Fibroblast of skin of scalp (primary cell): ENCODE measurements around the gene MTUS2.
"Not testable (repeated sequence)": the region's sequence is repeated elsewhere in the genome, so short reads cannot be mapped to it uniquely, and the experiment has no call there.

Experiments
- DNase-seq: peaks from one replicate; pipeline ENCODE4 v3.0.0-alpha.2; 2013

MTUS2 gene

DNA sequence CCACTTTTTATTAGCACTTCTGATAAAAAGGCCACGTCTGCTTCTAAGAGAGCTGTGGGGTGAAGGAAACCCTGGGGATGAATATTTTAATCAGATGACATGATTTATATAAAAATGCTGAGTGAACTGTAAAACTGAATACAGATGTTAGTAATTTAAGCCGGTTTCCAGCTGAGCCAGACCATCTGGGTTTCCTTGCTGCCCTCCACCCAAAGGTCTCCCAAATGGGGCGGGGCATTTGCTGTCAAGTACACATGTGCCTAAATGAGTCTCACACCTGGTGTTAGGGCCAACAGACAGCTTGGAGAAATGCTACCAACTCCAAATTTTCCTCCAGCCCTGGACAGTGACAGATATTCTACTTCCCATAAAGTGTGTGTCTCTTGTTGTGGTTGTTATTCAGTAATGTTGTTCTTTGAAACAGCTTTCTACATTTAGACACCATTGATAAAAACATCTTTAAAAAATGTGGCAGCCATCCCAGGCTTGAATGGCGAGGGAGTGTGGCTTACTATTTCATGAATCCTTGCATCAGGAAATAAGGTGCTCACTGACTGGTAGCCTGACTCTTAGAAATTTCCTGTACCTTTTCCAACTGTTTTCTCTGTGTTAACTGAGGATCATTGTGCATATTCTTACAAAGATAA is 350.4 kb downstream of the MTUS2 start:
- no peak for DNase-seq

DNA sequence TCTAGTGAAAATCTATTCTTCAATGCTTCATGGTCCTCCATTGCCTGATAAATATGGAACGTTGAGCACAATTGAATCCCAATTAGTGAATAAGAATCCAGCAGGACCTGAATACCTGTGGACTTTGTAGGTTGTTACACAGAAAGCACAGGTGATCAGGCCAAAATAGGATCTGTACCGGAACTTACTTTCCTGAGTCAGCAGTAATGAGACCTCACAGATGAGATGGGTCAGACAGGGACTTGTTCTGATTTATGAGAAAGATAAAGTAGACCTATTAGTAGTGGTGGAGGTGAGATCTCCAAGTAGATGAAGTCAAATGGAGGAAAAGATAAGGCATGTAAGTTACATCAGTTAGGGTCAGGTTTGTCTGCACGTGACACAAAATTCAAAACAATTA is 351.1 kb downstream of the MTUS2 start:
- DNase-seq, result no peak

DNA sequence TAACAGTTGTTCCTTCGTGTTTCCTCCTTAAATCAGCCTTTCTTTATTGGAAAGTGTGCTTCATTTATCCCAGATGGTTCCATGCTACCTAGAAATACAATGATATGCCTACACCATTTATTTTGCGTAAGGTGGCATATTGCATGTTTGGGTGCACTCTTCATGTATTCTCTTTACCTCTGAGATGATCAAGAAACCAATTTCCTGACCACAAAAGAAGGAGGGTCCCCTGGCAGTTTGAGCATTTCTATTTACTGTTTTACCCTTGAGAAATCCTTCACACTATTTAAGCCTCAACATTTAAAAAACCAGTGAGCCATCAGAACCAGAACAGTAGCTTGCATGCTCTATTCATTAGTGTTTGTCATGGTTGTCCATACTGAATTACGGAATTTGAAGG is 354.0 kb downstream of the MTUS2 start:
- no peak for DNase-seq

- no peak for DNase-seq
Observed at GRCh38 chr13:29175250-29175873, 355.2 kb downstream of the MTUS2 start.

GRCh38 chr13:29180055-29180454 is 359.9 kb downstream of the MTUS2 start:
- DNase-seq, result no peak

DNA sequence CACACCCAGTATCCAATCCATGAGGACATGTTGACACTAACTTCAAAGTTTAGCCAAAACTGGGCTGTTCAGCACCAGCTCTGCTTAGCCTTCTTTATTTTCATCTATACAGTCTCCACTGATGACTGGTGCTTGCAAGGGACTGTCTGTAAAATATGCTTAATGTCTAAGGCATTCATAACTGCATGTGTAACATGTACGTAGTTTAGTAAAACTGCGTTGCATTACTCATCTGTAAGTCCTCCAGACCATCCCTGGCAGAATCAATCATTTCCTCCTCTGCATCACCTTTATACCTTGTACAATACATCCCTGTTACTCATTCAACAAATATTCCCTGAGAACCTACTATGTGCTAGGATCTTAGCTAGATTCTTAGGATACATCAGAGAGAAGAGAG is 362.1 kb downstream of the MTUS2 start:
- DNase-seq, result no peak

- DNase-seq, result no peak
Observed at GRCh38 chr13:29185926-29186325, 365.8 kb downstream of the MTUS2 start.

GRCh38 chr13:29187584-29187983 is 367.4 kb downstream of the MTUS2 start:
- DNase-seq, result no peak

- no peak for DNase-seq
Observed at GRCh38 chr13:29190298-29190697, 370.2 kb downstream of the MTUS2 start.

- DNase-seq, result no peak
Observed at GRCh38 chr13:29193083-29193482, 372.9 kb downstream of the MTUS2 start.

- no peak for DNase-seq
Observed at GRCh38 chr13:29195456-29195855, 375.3 kb downstream of the MTUS2 start.

- no peak for DNase-seq
Observed at GRCh38 chr13:29196409-29197074, 376.4 kb downstream of the MTUS2 start.

- not testable (repeated sequence) for DNase-seq
Observed at GRCh38 chr13:29202753-29203152, 382.6 kb downstream of the MTUS2 start.

GRCh38 chr13:29204651-29205050 is 384.5 kb downstream of the MTUS2 start:
- no peak for DNase-seq

DNA sequence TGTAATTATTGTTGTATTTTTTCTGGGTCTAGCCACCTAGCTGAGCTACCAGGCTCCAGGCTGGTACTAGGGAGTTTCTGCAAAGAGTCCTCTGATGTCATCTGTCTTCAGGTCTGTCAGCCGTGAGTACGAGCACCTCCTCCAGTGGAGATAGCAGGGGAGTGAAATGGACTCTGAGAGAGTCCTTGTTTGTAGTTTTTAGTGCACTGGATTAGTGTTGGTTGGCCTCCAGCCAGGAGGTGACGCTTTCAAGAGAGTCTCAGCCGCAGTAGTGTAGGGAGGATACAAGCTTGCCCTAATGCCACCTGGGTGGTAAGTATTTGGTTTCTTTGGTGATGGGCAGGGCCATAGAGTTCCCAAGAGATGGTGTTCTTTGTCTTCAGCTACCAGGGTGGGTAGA is 390.5 kb downstream of the MTUS2 start:
- no peak for DNase-seq

DNA sequence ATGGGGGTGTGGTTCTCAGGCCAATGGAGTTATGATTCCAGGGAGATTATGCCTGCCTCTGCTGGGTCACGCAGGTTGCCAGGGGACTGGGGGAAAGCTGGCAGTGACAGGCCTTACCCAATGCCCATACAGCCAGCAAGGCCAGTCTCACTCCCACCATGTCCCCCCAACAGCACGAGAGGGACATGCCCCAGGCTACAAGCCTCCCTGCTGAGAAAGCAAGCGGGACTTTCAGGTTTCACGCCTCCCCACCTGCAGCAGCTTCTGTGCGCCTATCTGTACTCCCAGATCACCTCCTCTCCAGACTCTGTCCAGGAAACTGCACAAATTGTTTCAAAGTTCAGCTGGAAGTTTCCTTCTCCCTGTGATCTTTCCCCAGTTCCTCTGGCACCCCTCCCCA is 391.0 kb downstream of the MTUS2 start:
- DNase-seq, result not testable (repeated sequence)

GRCh38 chr13:29222458-29222857 is 402.3 kb downstream of the MTUS2 start:
- DNase-seq, result no peak

DNA sequence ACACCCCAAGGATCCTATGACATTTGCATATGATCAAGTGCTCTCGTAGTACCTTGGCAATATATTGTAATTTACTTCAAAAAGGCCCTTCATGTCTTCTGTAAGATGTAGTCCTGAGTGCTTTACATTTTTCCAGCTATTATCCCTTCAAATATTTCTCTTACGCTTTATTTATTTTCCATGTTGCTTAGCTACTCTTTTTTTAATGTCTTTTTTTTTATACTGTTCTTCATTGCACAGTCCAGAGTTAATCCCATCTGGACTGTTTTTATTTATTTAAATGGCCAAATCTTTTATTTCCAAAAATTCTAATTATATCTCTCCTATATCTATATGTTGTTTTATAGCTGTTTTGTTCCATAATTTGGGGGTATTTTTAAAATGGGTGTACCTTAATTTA is 404.1 kb downstream of the MTUS2 start:
- no peak for DNase-seq

DNA sequence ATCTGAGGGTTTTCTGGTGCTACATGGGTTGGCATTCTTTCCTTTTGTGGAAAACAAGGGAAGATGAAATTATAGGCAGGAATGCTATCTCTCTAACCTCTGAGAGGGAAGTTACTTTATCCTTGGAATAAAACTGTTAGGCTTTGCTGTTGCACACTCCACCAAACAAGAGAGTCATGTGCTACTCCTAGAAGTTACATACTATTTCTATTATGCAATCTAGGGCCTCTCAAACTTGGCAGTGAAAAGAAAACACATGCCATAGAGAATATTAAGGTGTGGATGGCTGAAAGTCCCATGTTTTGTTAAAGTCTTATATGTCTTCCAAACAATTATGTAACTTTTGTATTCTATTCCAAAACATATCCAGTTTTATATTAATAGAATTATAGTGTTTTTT is 407.4 kb downstream of the MTUS2 start:
- DNase-seq, result no peak

- DNase-seq, result no peak
Observed at GRCh38 chr13:29230299-29230845, 410.2 kb downstream of the MTUS2 start.

- DNase-seq, result no peak
Observed at GRCh38 chr13:29239653-29240525, 419.8 kb downstream of the MTUS2 start.

DNA sequence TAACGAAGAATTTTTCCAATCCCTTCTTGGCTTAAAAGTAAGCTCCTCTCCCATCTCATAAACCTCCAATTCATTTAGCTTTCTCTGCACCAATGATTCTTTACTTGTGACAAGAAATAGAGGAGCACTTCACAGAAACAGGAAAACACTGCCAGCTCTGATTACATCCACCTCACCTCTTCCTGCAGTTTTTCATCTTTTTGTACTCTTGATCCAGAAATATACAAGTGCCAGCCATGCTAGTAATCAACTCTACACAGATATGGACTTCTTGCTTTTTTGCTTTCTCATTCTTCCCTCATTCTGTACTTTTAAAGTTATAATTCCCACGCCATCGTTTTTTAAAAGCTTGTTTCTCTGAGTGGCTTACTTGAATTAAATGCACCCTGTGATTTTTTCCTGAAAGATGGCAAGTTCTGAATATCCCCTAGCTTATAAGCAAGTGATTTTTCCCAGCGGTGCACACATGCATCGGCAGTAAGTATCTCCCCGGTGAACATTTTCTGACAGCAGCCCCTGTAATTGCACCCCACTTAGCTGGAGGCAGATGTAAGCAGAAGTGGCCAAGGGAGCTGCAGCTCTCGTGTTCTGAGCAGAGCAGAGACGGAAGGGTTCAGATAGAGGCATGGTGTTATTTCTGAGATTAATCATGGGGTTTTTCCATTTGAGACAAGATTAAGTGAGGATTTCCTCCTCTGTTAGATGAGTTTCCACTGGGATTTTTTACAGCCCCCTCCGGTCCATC is 434.7 kb downstream of the MTUS2 start:
- DNase-seq, result no peak
